SHP77 treated with DMSO at 0.1 percent for 48 hours (cell line): Measurements from ENCODE around the gene GALNT18.

Experiments
- DNase-seq: peaks from one replicate; lab custom pipeline; 2025; lab: John Stamatoyannopoulos, UW

Gene GALNT18

GRCh38 chr11:11624204-11624603 lies 2.4 kb upstream of the GALNT18 start:
- DNase-seq = no peak

- DNase-seq = no peak
Measured at GRCh38 chr11:11622772-11623171, 967 bp upstream of the GALNT18 start.

- no peak for DNase-seq
Measured at GRCh38 chr11:11622340-11622706, 518 bp upstream of the GALNT18 start.

- no peak for DNase-seq
Measured at GRCh38 chr11:11620921-11621572, 758 bp downstream of the GALNT18 start.

GRCh38 chr11:11620173-11620920 lies 1.5 kb downstream of the GALNT18 start:
- no peak for DNase-seq

- no peak for DNase-seq
Measured at GRCh38 chr11:11618973-11619435, 2.8 kb downstream of the GALNT18 start.

GRCh38 chr11:11615086-11615485 lies 6.7 kb downstream of the GALNT18 start:
- no peak for DNase-seq

GRCh38 chr11:11612439-11612838 lies 9.4 kb downstream of the GALNT18 start:
- DNase-seq = no peak

GRCh38 chr11:11611381-11611780 lies 10.4 kb downstream of the GALNT18 start:
- DNase-seq = no peak

GRCh38 chr11:11608783-11609232 lies 13.0 kb downstream of the GALNT18 start:
- DNase-seq = no peak

GRCh38 chr11:11607772-11608171 lies 14.0 kb downstream of the GALNT18 start:
- DNase-seq = no peak

GRCh38 chr11:11605821-11606450 lies 15.9 kb downstream of the GALNT18 start:
- DNase-seq = no peak

GRCh38 chr11:11605181-11605580 lies 16.6 kb downstream of the GALNT18 start:
- no peak for DNase-seq

- DNase-seq = no peak
Measured at GRCh38 chr11:11604370-11604990, 17.3 kb downstream of the GALNT18 start.

- DNase-seq = no peak
Measured at GRCh38 chr11:11602011-11602410, 19.8 kb downstream of the GALNT18 start.

- no peak for DNase-seq
Measured at GRCh38 chr11:11600288-11600687, 21.5 kb downstream of the GALNT18 start.

- DNase-seq = no peak
Measured at GRCh38 chr11:11598243-11598642, 23.6 kb downstream of the GALNT18 start.

GRCh38 chr11:11594162-11594561 lies 27.6 kb downstream of the GALNT18 start:
- no peak for DNase-seq

GRCh38 chr11:11592146-11592684 lies 29.6 kb downstream of the GALNT18 start:
- no peak for DNase-seq

- no peak for DNase-seq
Measured at GRCh38 chr11:11589437-11589836, 32.4 kb downstream of the GALNT18 start.

- no peak for DNase-seq
Measured at GRCh38 chr11:11588891-11589290, 32.9 kb downstream of the GALNT18 start.

- no peak for DNase-seq
Measured at GRCh38 chr11:11588243-11588642, 33.6 kb downstream of the GALNT18 start.
